ENCODE data around the gene SCN3A. TPM values are rescaled to one million over a fixed set of nuclear protein-coding genes. Genes with fewer than 3 reads are reported as not detected.

SCN3A gene
- total and polyA plus RNA-seq, 2 donors = 3.0 to 5.9 TPM

GRCh38 chr2:165110394-165110793 lies 93.5 kb downstream of the SCN3A start:
- H3K36me3 ChIP-seq (ENCODE audit: control insufficient read depth in 2 of 2, insufficient read depth in 2 of 2, low read length in 1 of 2) = no peaks in the 10 kb centered on the region
- no peak for DNase-seq (ENCODE audit: low read depth in 6 of 9, low spot score in 9 of 9)
- no peaks in the 10 kb centered on the region for H3K27me3 ChIP-seq (ENCODE audit: control insufficient read depth in 2 of 2, insufficient read depth in 1 of 2, low read length in 1 of 2)
- no peaks in the 10 kb centered on the region for H3K9me3 ChIP-seq (ENCODE audit: control insufficient read depth in 2 of 2, insufficient read depth in 1 of 2, low read length in 1 of 2)
- no peak overlapping the region for H3K27ac ChIP-seq (ENCODE audit: low read depth in 1 of 2, low read length in 1 of 2)
- H3K4me3 ChIP-seq (ENCODE audit: low read length in 2 of 2) = no peak overlapping the region
- H3K4me1 ChIP-seq (ENCODE audit: control insufficient read depth in 2 of 2, insufficient read depth in 2 of 2, low read length in 2 of 2) = no peaks in the 10 kb centered on the region
- WGBS = 97% methylated on average over 1 of the region's 1 CpG

- Histone ChIP-seq H3K9me3 (ENCODE audit: control insufficient read depth in 2 of 2, insufficient read depth in 1 of 2, low read length in 1 of 2) (no peaks in the 10 kb centered on the region), H3K27me3 (ENCODE audit: control insufficient read depth in 2 of 2, insufficient read depth in 1 of 2, low read length in 1 of 2) (no peaks in the 10 kb centered on the region), H3K4me1 (ENCODE audit: control insufficient read depth in 2 of 2, insufficient read depth in 2 of 2, low read length in 2 of 2) (no peaks in the 10 kb centered on the region), H3K4me3 (ENCODE audit: low read length in 2 of 2) (no peak overlapping the region), H3K36me3 (ENCODE audit: control insufficient read depth in 2 of 2, insufficient read depth in 2 of 2, low read length in 1 of 2) (no peaks in the 10 kb centered on the region), H3K27ac (ENCODE audit: low read depth in 1 of 2, low read length in 1 of 2) (no peak overlapping the region)
- DNase-seq (ENCODE audit: low read depth in 6 of 9, low spot score in 9 of 9) = peak in 1 of 9 donors; percentile 6
- 90% methylated on average over 5 of the region's 5 CpGs for WGBS
These were observed 93.9 kb downstream of the SCN3A start for GRCh38 chr2:165109915-165110314.

- Histone ChIP-seq H3K27me3 (ENCODE audit: control insufficient read depth in 2 of 2, insufficient read depth in 1 of 2, low read length in 1 of 2) (no peaks in the 10 kb centered on the region), H3K36me3 (ENCODE audit: control insufficient read depth in 2 of 2, insufficient read depth in 2 of 2, low read length in 1 of 2) (no peaks in the 10 kb centered on the region), H3K27ac (ENCODE audit: low read depth in 1 of 2, low read length in 1 of 2) (no peak overlapping the region), H3K4me1 (ENCODE audit: control insufficient read depth in 2 of 2, insufficient read depth in 2 of 2, low read length in 2 of 2) (no peaks in the 10 kb centered on the region), H3K9me3 (ENCODE audit: control insufficient read depth in 2 of 2, insufficient read depth in 1 of 2, low read length in 1 of 2) (no peaks in the 10 kb centered on the region), H3K4me3 (ENCODE audit: low read length in 2 of 2) (no peak overlapping the region)
- no peak for DNase-seq (ENCODE audit: low read depth in 6 of 9, low spot score in 9 of 9)
- 74% methylated on average over 4 of the region's 4 CpGs for WGBS
These were observed 97.9 kb downstream of the SCN3A start for GRCh38 chr2:165105926-165106325.

GRCh38 chr2:165087933-165088901 lies 115.6 kb downstream of the SCN3A start:
- no peaks in the 10 kb centered on the region for H3K4me1 ChIP-seq (ENCODE audit: control insufficient read depth in 2 of 2, insufficient read depth in 2 of 2, low read length in 2 of 2)
- no peak for DNase-seq (ENCODE audit: low read depth in 6 of 9, low spot score in 9 of 9)
- no peaks in the 10 kb centered on the region for H3K9me3 ChIP-seq (ENCODE audit: control insufficient read depth in 2 of 2, insufficient read depth in 1 of 2, low read length in 1 of 2)
- H3K27ac ChIP-seq (ENCODE audit: low read depth in 1 of 2, low read length in 1 of 2) = no peak overlapping the region
- WGBS = 96% methylated on average over 2 of the region's 2 CpGs
- no peaks in the 10 kb centered on the region for H3K27me3 ChIP-seq (ENCODE audit: control insufficient read depth in 2 of 2, insufficient read depth in 1 of 2, low read length in 1 of 2)
- H3K36me3 ChIP-seq (ENCODE audit: control insufficient read depth in 2 of 2, insufficient read depth in 2 of 2, low read length in 1 of 2) = peaks cover 0 to 3% of the 10 kb centered on the region in 2 donors
- no peak overlapping the region for H3K4me3 ChIP-seq (ENCODE audit: low read length in 2 of 2)

GRCh38 chr2:165086337-165086736 lies 117.5 kb downstream of the SCN3A start:
- Histone ChIP-seq H3K27me3 (ENCODE audit: control insufficient read depth in 2 of 2, insufficient read depth in 1 of 2, low read length in 1 of 2) (no peaks in the 10 kb centered on the region), H3K36me3 (ENCODE audit: control insufficient read depth in 2 of 2, insufficient read depth in 2 of 2, low read length in 1 of 2) (no peaks in the 10 kb centered on the region), H3K4me3 (ENCODE audit: low read length in 2 of 2) (no peak overlapping the region), H3K9me3 (ENCODE audit: control insufficient read depth in 2 of 2, insufficient read depth in 1 of 2, low read length in 1 of 2) (no peaks in the 10 kb centered on the region), H3K4me1 (ENCODE audit: control insufficient read depth in 2 of 2, insufficient read depth in 2 of 2, low read length in 2 of 2) (no peaks in the 10 kb centered on the region), H3K27ac (ENCODE audit: low read depth in 1 of 2, low read length in 1 of 2) (no peak overlapping the region)
- WGBS = 96% methylated on average over 2 of the region's 2 CpGs
- no peak for DNase-seq (ENCODE audit: low read depth in 6 of 9, low spot score in 9 of 9)

GRCh38 chr2:165083326-165083725 lies 120.5 kb downstream of the SCN3A start:
- DNase-seq (ENCODE audit: low read depth in 6 of 9, low spot score in 9 of 9) = no peak
- WGBS = 98% methylated on average over 4 of the region's 4 CpGs
- Histone ChIP-seq H3K9me3 (ENCODE audit: control insufficient read depth in 2 of 2, insufficient read depth in 1 of 2, low read length in 1 of 2) (no peaks in the 10 kb centered on the region), H3K4me1 (ENCODE audit: control insufficient read depth in 2 of 2, insufficient read depth in 2 of 2, low read length in 2 of 2) (no peaks in the 10 kb centered on the region), H3K27me3 (ENCODE audit: control insufficient read depth in 2 of 2, insufficient read depth in 1 of 2, low read length in 1 of 2) (no peaks in the 10 kb centered on the region), H3K27ac (ENCODE audit: low read depth in 1 of 2, low read length in 1 of 2) (no peak overlapping the region), H3K4me3 (ENCODE audit: low read length in 2 of 2) (no peak overlapping the region), H3K36me3 (ENCODE audit: control insufficient read depth in 2 of 2, insufficient read depth in 2 of 2, low read length in 1 of 2) (no peaks in the 10 kb centered on the region)

- H3K4me3 ChIP-seq (ENCODE audit: low read length in 2 of 2) = no peak overlapping the region
- no peaks in the 10 kb centered on the region for H3K4me1 ChIP-seq (ENCODE audit: control insufficient read depth in 2 of 2, insufficient read depth in 2 of 2, low read length in 2 of 2)
- no peaks in the 10 kb centered on the region for H3K9me3 ChIP-seq (ENCODE audit: control insufficient read depth in 2 of 2, insufficient read depth in 1 of 2, low read length in 1 of 2)
- no peak overlapping the region for H3K27ac ChIP-seq (ENCODE audit: low read depth in 1 of 2, low read length in 1 of 2)
- no peaks in the 10 kb centered on the region for H3K27me3 ChIP-seq (ENCODE audit: control insufficient read depth in 2 of 2, insufficient read depth in 1 of 2, low read length in 1 of 2)
- DNase-seq (ENCODE audit: low read depth in 6 of 9, low spot score in 9 of 9) = no peak
- H3K36me3 ChIP-seq (ENCODE audit: control insufficient read depth in 2 of 2, insufficient read depth in 2 of 2, low read length in 1 of 2) = no peaks in the 10 kb centered on the region
These were observed 121.4 kb downstream of the SCN3A start for GRCh38 chr2:165082479-165082878.

GRCh38 chr2:165081276-165081675 lies 122.6 kb downstream of the SCN3A start:
- no peaks in the 10 kb centered on the region for H3K4me1 ChIP-seq (ENCODE audit: control insufficient read depth in 2 of 2, insufficient read depth in 2 of 2, low read length in 2 of 2)
- no peak for DNase-seq (ENCODE audit: low read depth in 6 of 9, low spot score in 9 of 9)
- H3K27me3 ChIP-seq (ENCODE audit: control insufficient read depth in 2 of 2, insufficient read depth in 1 of 2, low read length in 1 of 2) = no peaks in the 10 kb centered on the region
- H3K27ac ChIP-seq (ENCODE audit: low read depth in 1 of 2, low read length in 1 of 2) = no peak overlapping the region
- no peak overlapping the region for H3K4me3 ChIP-seq (ENCODE audit: low read length in 2 of 2)
- H3K9me3 ChIP-seq (ENCODE audit: control insufficient read depth in 2 of 2, insufficient read depth in 1 of 2, low read length in 1 of 2) = no peaks in the 10 kb centered on the region
- H3K36me3 ChIP-seq (ENCODE audit: control insufficient read depth in 2 of 2, insufficient read depth in 2 of 2, low read length in 1 of 2) = no peaks in the 10 kb centered on the region

- no peak overlapping the region for H3K27ac ChIP-seq (ENCODE audit: low read depth in 1 of 2, low read length in 1 of 2)
- no peaks in the 10 kb centered on the region for H3K36me3 ChIP-seq (ENCODE audit: control insufficient read depth in 2 of 2, insufficient read depth in 2 of 2, low read length in 1 of 2)
- WGBS = 96% methylated on average over 4 of the region's 4 CpGs
- H3K27me3 ChIP-seq (ENCODE audit: control insufficient read depth in 2 of 2, insufficient read depth in 1 of 2, low read length in 1 of 2) = no peaks in the 10 kb centered on the region
- no peak overlapping the region for H3K4me3 ChIP-seq (ENCODE audit: low read length in 2 of 2)
- H3K9me3 ChIP-seq (ENCODE audit: control insufficient read depth in 2 of 2, insufficient read depth in 1 of 2, low read length in 1 of 2) = peaks cover 6 to 12% of the 10 kb centered on the region in 2 donors
- no peak for DNase-seq (ENCODE audit: low read depth in 6 of 9, low spot score in 9 of 9)
- H3K4me1 ChIP-seq (ENCODE audit: control insufficient read depth in 2 of 2, insufficient read depth in 2 of 2, low read length in 2 of 2) = no peaks in the 10 kb centered on the region
These were observed 124.4 kb downstream of the SCN3A start for GRCh38 chr2:165079432-165079831.
